Endothelial cell (in vitro differentiated cells): Measurements from ENCODE around the gene HERC2. TPM values are rescaled to one million over a fixed set of nuclear protein-coding genes. Genes with fewer than 3 reads are reported as not detected.

ENCODE experiments used
- DNase-seq: peaks from one replicate; pipeline ENCODE4 v3.0.0; 2021; ENCODE audit warnings: low spot score
- H3K27ac Mint-ChIP-seq: one replicate; pipeline ENCODE4 v1.8.0; 2021; ENCODE audit warnings: mixed read lengths, inconsistent platforms; ENCODE audit not compliant: unreplicated experiment
- H3K27me3 Mint-ChIP-seq: one replicate; pipeline ENCODE4 v1.8.0; 2021; ENCODE audit warnings: mild to moderate bottlenecking, moderate library complexity, mixed read lengths, inconsistent platforms; ENCODE audit not compliant: unreplicated experiment
- H3K36me3 Mint-ChIP-seq: one replicate; pipeline ENCODE4 v1.8.0; 2021; ENCODE audit warnings: mild to moderate bottlenecking, low read depth, mixed read lengths, inconsistent platforms; ENCODE audit not compliant: unreplicated experiment
- H3K4me1 Mint-ChIP-seq: one replicate; pipeline ENCODE4 v1.8.0; 2021; ENCODE audit warnings: mild to moderate bottlenecking, mixed read lengths, inconsistent platforms; ENCODE audit not compliant: unreplicated experiment
- H3K4me3 Mint-ChIP-seq: one replicate; pipeline ENCODE4 v1.8.0; 2021; ENCODE audit warnings: mild to moderate bottlenecking, mixed read lengths, inconsistent platforms; ENCODE audit not compliant: unreplicated experiment
- H3K9me3 Mint-ChIP-seq: one replicate; pipeline ENCODE4 v1.8.0; 2021; ENCODE audit warnings: mixed read lengths, inconsistent platforms; ENCODE audit not compliant: unreplicated experiment
- CTCF ChIP-seq: fragments of 200-600 bp; sonication (generic); IDR thresholded peaks from one replicate; pipeline ENCODE4 v1.5.0; 2021; ENCODE audit warnings: antibody characterized with exemption; ENCODE audit not compliant: unreplicated experiment
- total RNA-seq: library from RNA; stranded (reverse); fragmentation: NEBNext Ultra II Directional; extraction: Animal tissue kit (Norgen Biotek cat#: 25700); gene quantifications from one replicate; pipeline ENCODE4 v1.2.1, GENCODE V29; 2021; ENCODE audit not compliant: unreplicated experiment

Gene HERC2
- total RNA-seq, 1 donor from 2014 or later: 84.6 TPM

- peaks cover 25% of the 10 kb centered on the region for H3K36me3 Mint-ChIP-seq
- no peak for DNase-seq
These were observed 130.1 kb downstream of the HERC2 start for GRCh38 chr15:28191832-28192231.

DNA sequence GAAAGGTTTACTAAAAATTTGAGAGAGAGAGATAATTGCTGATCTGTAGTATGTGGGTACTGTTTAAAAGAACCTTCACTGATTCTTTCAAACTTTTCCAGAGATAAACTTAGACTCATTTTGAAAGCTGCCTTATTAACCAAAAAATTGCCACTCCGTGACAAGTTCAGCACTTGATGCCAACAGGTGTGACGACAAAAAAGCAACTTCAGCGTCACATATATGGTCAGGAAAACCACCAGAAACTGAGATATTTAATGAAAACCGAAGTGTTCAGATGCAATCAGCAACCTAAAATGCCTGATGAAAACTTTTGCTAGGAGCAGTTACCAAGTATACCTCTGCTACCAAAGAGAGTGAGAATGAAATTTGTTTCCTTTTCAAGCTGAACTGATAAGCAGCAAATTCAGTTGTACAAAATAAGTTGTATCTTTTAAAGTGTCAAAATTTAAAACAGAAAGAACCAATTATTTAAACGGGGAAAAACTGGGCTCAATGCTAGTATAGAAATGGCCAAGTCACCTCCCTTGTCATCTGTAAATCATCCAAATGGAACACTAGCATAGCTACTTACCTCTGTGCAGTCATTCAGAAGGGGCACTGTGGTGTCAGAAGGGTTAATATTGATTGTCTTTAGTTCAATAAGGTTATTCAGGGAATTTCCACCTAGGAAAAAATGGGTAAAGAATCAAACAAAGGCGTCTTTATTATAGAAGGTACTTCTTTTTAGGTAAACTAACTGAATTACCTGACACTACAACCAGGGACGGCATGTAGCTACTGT is 131.4 kb downstream of the HERC2 start:
- no peaks in the 10 kb centered on the region for H3K4me1 Mint-ChIP-seq
- peaks cover 27% of the 10 kb centered on the region for H3K36me3 Mint-ChIP-seq
- no peak for TF ChIP-seq CTCF
- H3K27me3 Mint-ChIP-seq: peaks cover 7% of the 10 kb centered on the region
- H3K27ac Mint-ChIP-seq: no peak overlapping the region
- DNase-seq: no peak
- H3K4me3 Mint-ChIP-seq: no peak overlapping the region
- H3K9me3 Mint-ChIP-seq: no peaks in the 10 kb centered on the region

More at GRCh38 chr15:28191832-28192231, 130.1 kb downstream of the HERC2 start:
- TF ChIP-seq CTCF: no peak
- Mint-ChIP-seq H3K27ac (no peak overlapping the region), H3K27me3 (peaks cover 7% of the 10 kb centered on the region), H3K9me3 (no peaks in the 10 kb centered on the region), H3K4me3 (no peak overlapping the region), H3K4me1 (no peaks in the 10 kb centered on the region)

DNA sequence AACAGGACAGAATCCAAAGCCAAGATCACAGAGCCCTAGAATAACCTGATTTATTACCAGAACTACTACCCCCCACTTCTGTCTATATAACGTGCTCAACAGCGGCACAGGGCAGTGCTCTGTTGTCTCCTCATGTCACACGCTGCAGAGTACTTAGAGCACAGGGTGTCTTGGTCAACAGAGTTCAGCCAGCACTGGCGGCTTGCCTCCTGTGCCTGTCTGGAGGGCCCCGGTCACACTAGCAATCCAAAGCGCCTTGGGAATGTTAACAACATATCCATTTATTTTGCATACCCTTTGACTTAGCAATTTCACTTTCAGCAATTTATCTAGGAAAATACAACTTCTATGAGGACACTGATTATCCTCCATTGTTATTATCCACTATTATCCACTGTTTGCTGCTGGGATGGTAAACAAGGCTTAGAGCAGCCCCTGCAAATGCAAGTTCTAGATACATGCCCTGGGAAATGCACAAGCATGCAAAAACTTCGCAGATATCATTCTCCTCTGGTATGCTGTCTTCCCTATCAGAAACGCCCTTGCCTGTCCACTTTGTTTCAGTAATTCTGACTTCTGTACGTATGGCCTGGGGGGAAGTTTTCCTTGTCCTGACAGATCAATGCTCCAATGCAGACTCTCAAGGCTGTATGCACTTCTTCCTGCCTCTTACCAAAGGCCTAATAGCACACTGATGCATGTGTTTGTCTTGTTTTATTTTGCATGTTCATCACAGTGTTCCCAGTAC is 136.7 kb downstream of the HERC2 start:
- TF ChIP-seq CTCF: no peak
- no peaks in the 10 kb centered on the region for H3K27me3 Mint-ChIP-seq
- no peak for DNase-seq
- H3K36me3 Mint-ChIP-seq: peaks cover 27% of the 10 kb centered on the region
- H3K27ac Mint-ChIP-seq: no peak overlapping the region
- no peaks in the 10 kb centered on the region for H3K9me3 Mint-ChIP-seq
- no peak overlapping the region for H3K4me3 Mint-ChIP-seq
- no peaks in the 10 kb centered on the region for H3K4me1 Mint-ChIP-seq

DNA sequence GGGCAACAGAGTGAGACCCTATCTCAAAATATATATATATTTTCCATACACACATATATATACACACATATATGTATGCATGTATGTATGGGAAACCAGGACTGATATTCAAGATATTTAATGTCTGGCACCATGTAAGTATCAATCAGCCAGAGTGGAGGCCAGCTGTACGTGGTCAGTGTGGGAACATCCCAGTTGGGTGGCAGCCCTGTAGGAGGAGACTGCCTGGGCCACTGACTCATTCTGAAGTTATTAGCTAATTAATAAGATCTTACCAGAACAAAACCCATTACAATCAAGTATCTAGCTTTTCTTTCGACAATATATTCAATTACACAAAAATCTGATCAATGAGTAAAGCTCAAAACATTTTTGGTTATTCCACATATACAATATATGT is 137.8 kb downstream of the HERC2 start:
- no peaks in the 10 kb centered on the region for H3K27me3 Mint-ChIP-seq
- no peaks in the 10 kb centered on the region for H3K4me1 Mint-ChIP-seq
- TF ChIP-seq CTCF: no peak
- no peaks in the 10 kb centered on the region for H3K9me3 Mint-ChIP-seq
- no peak overlapping the region for H3K4me3 Mint-ChIP-seq
- H3K36me3 Mint-ChIP-seq: peaks cover 26% of the 10 kb centered on the region
- no peak for DNase-seq
- no peak overlapping the region for H3K27ac Mint-ChIP-seq

DNA sequence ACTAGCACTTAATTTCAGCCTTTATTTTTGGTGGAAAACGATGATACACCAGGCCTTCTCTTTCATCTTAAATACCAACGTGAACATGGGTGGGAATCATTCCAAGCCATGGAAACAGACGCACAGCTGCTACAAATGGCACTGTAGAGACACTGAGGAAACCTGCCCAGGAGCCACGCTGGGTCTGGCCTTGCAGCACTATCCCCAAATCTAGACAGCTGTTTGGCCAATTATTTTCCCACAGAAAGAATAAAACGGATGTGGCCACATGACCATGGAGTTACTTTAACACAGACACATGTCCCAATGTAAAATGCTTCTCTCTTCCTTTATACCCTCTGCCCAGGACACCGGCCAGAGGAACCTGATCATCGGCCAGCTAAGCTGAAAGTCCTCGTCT is 139.2 kb downstream of the HERC2 start:
- TF ChIP-seq CTCF: no peak
- no peak for DNase-seq
- Mint-ChIP-seq H3K36me3 (peaks cover 22% of the 10 kb centered on the region), H3K27me3 (no peaks in the 10 kb centered on the region), H3K27ac (peak overlapping the region; percentile 52), H3K4me1 (no peaks in the 10 kb centered on the region), H3K9me3 (no peaks in the 10 kb centered on the region), H3K4me3 (no peak overlapping the region)
